ENCODE measurements around the gene GAB3.

The GAB3 gene

GRCh38 chrX:154750301-154751202, at the start of gene GAB3:
GAB3 (minus strand) TSS chrX:154751077; CDS start chrX:154751025, 52 bp downstream.
- DNase-seq = peak; percentile 46

GRCh38 chrX:154799556-154800348, 48.9 kb upstream of the GAB3 start:
- no peak for DNase-seq

- DNase-seq = no peak
Observed at GRCh38 chrX:154797006-154797405, 46.1 kb upstream of the GAB3 start.

- DNase-seq = no peak
Observed at GRCh38 chrX:154795016-154795415, 44.1 kb upstream of the GAB3 start.

GRCh38 chrX:154793084-154793795, 42.4 kb upstream of the GAB3 start:
- peak; percentile 63 for DNase-seq

- DNase-seq = no peak
Observed at GRCh38 chrX:154791939-154792338, 41.1 kb upstream of the GAB3 start.

- no peak for DNase-seq
Observed at GRCh38 chrX:154791467-154791866, 40.6 kb upstream of the GAB3 start.

- DNase-seq = peak; percentile 68
Observed at GRCh38 chrX:154785716-154786115, 34.8 kb upstream of the GAB3 start.

GRCh38 chrX:154784149-154784995, 33.5 kb upstream of the GAB3 start:
- peak; percentile 75 for DNase-seq

- no peak for DNase-seq
Observed at GRCh38 chrX:154780968-154781367, 30.1 kb upstream of the GAB3 start.

- DNase-seq = no peak
Observed at GRCh38 chrX:154779261-154779660, 28.4 kb upstream of the GAB3 start.

- DNase-seq = no peak
Observed at GRCh38 chrX:154776753-154777152, 25.9 kb upstream of the GAB3 start.

GRCh38 chrX:154775419-154776349, 24.8 kb upstream of the GAB3 start:
- peak; percentile 75 for DNase-seq

GRCh38 chrX:154774622-154775021, 23.7 kb upstream of the GAB3 start:
- DNase-seq = no peak

GRCh38 chrX:154762537-154763296, 11.8 kb upstream of the GAB3 start, which contains the start of gene DKC1:
DKC1 (plus strand) TSS chrX:154762864; CDS start chrX:154762966, 102 bp downstream.
- DNase-seq = peak; percentile 96

- DNase-seq = peak; percentile 65
Observed at GRCh38 chrX:154761977-154762536, 11.2 kb upstream of the GAB3 start.

GRCh38 chrX:154758696-154759095, 7.8 kb upstream of the GAB3 start:
- no peak for DNase-seq

- peak; percentile 91 for DNase-seq
Observed at GRCh38 chrX:154751669-154752271, 893 bp upstream of the GAB3 start.

GRCh38 chrX:154751203-154751668, 359 bp upstream of the GAB3 start:
- peak; percentile 82 for DNase-seq
